Gastrocnemius medialis (tissue), 4 donors: Measurements from ENCODE around the gene SLC8B1.

Experiments
- POLR2A ChIP-seq, 2 donors: fragments of 450-650 bp; IDR thresholded peaks; one replicate each; pipeline ENCODE4 v1.6.1; 2017; ENCODE audit warnings: antibody characterized with exemption in 2 of 2, mild to moderate bottlenecking in 2 of 2, moderate library complexity in 2 of 2
- TF ChIP-seq, protein P1 (sequence below), 5 experiments: fragments of 450-650 bp in 3 of 5; fragments of 200-600 bp in 2 of 5; sonication (generic) in 2 of 5; IDR thresholded peaks in 4 of 5; conservative IDR thresholded peaks in 1 of 5; 1 replicate in 4 of 5; 2 replicates in 1 of 5; pipeline ENCODE4 v1.5.1; 2016 to 2019; ENCODE audit warnings: antibody characterized with exemption in 5 of 5, mild to moderate bottlenecking in 3 of 5, moderate library complexity in 3 of 5

GRCh38 chr12:113257564-113257963 lies 77.3 kb downstream of the SLC8B1 start:
- TF ChIP-seq, protein P1, sequence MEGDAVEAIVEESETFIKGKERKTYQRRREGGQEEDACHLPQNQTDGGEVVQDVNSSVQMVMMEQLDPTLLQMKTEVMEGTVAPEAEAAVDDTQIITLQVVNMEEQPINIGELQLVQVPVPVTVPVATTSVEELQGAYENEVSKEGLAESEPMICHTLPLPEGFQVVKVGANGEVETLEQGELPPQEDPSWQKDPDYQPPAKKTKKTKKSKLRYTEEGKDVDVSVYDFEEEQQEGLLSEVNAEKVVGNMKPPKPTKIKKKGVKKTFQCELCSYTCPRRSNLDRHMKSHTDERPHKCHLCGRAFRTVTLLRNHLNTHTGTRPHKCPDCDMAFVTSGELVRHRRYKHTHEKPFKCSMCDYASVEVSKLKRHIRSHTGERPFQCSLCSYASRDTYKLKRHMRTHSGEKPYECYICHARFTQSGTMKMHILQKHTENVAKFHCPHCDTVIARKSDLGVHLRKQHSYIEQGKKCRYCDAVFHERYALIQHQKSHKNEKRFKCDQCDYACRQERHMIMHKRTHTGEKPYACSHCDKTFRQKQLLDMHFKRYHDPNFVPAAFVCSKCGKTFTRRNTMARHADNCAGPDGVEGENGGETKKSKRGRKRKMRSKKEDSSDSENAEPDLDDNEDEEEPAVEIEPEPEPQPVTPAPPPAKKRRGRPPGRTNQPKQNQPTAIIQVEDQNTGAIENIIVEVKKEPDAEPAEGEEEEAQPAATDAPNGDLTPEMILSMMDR (IDR thresholded peaks at IDR 0.05 in 4 of 5, conservative IDR thresholded peaks at IDR 0.05 in 1 of 5) = no peak
- TF ChIP-seq POLR2A (IDR thresholded peaks at IDR 0.05) = no peak
